NT2/D1 (cell line): Measurements from ENCODE around the gene CTSD.

ENCODE experiments used
- SUZ12 ChIP-seq: IDR thresholded peaks from 2 replicates; pipeline ENCODE4 v1.6.1; 2011; ENCODE audit not compliant: insufficient read length, insufficient read depth; ENCODE audit errors: extremely low read depth
- YY1 ChIP-seq: IDR thresholded peaks from 2 replicates; pipeline ENCODE4 v1.6.1; 2011; ENCODE audit not compliant: insufficient read length, insufficient read depth
- ZNF274 ChIP-seq: IDR thresholded peaks from 2 replicates; pipeline ENCODE4 v1.6.1; 2011; ENCODE audit warnings: mild to moderate bottlenecking, low read depth, low read length

DNA sequence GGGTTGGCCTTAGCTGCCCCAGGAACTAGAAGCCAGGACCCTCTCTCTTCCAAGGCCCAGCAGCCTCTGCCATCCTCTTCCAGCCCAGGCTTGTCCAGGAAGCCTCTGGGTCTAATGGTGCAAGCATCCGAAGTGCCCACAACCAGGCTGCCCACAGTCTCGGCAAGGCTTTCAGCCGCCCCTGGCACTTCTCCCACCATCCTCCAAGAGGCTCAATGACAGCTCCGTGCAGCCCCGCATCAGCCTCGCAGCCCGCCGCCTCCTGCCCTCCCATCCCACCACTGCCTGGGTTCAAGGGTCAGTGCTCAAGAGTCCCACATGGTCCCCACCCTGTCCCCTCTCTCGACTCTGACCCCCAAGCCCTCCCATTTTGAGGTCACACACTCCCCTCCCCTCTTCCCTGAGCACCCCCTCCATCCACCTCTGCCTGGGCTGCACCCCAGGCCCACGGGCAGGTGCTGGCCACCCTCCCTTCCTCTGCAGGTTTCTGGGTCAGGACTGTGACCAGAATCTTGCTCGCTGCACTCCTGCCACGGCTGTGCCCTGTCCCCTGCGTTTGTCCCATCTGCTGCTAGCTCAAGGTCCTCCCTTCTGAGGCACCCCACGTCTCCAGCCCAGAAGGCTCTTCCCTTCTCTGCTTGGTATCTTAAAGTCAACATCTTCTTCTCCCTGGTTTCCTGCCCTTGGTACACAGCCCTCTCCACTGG, 30.6 kb downstream of the CTSD start:
- TF ChIP-seq ZNF274: no peak
- TF ChIP-seq YY1: no peak
- TF ChIP-seq SUZ12: no peak
